Stomach (tissue), 9 donors: ENCODE results near the gene ADAMTSL4. TPM values are rescaled to one million over a fixed set of nuclear protein-coding genes. Genes with fewer than 3 reads are reported as not detected.
A peak's percentile ranks its signal among the peaks of the same experiment; 100 is the strongest.

Experiments
- DNase-seq, 2 donors: peaks; one replicate each; pipeline versions ENCODE4 v3.0.0 to v3.0.0-alpha.2; 2013 to 2019
- H3K27ac ChIP-seq, 5 donors: fragments of 200-600 bp in 4 of 5; sonication (generic) in 4 of 5; one replicate each; pipeline ENCODE4 v1.5.1; 2013 to 2019; ENCODE audit warnings: mild to moderate bottlenecking in 1 of 5, moderate library complexity in 1 of 5
- H3K27me3 ChIP-seq, 3 donors: fragments of 200-600 bp; sonication (generic); one replicate each; pipeline ENCODE4 v1.5.1; 2017 to 2019; ENCODE audit warnings: mixed run types in 1 of 3
- H3K36me3 ChIP-seq, 4 donors: fragments of 200-600 bp; sonication (generic); 1 replicate in 3 of 4; 2 replicates in 1 of 4; pipeline ENCODE4 v1.5.1; 2016 to 2019
- H3K4me1 ChIP-seq, 4 donors: fragments of 200-600 bp; sonication (generic); one replicate each; pipeline ENCODE4 v1.5.1; 2016 to 2019
- H3K4me3 ChIP-seq, 4 donors: fragments of 200-600 bp; sonication (generic) in 3 of 4; one replicate each; pipeline ENCODE4 v1.5.1; 2016 to 2019; ENCODE audit warnings: mild to moderate bottlenecking in 1 of 4
- H3K9me3 ChIP-seq, 4 donors: fragments of 200-600 bp; sonication (generic); one replicate each; pipeline ENCODE4 v1.5.1; 2016 to 2019
- EP300 ChIP-seq: sonication (generic); formaldehyde crosslinking; IDR thresholded peaks from one replicate; pipeline ENCODE4 v1.6.1; 2017; ENCODE audit warnings: antibody characterized with exemption
- POLR2A ChIP-seq, 4 donors: fragments of 450-650 bp; IDR thresholded peaks; one replicate each; pipeline ENCODE4 v1.6.1; 2016; ENCODE audit warnings: antibody characterized with exemption in 4 of 4, control low read depth in 2 of 4, mild to moderate bottlenecking in 1 of 4, moderate library complexity in 1 of 4
- POLR2AphosphoS5 ChIP-seq, 3 donors: sonication (generic); formaldehyde crosslinking; IDR thresholded peaks; one replicate each; pipeline ENCODE4 v1.6.1; 2016; ENCODE audit warnings: antibody characterized with exemption in 3 of 3
- WGBS, 5 donors: extraction: QIAGEN DNeasy Blood & Tissue Kit in 3 of 5; methylation state at CpG; one replicate each; pipeline versions ENCODE4 v1.1.5 to v1.1.7; 2013 to 2018; 5-methylcytosine and 5-hydroxymethylcytosine counted together
- intact Hi-C: fragments of 100-400 bp; cut with DNase I; formaldehyde crosslinking; loops from one replicate; pipeline ENCODE4 v1.15.1; 2023; ENCODE audit warnings: low total_unique reads
- polyA plus RNA-seq, 3 donors: library from polyadenylated mRNA; stranded (reverse); fragments of 200-250 nt; gene quantifications; one replicate each; pipeline ENCODE4 v1.2.3, GENCODE V29; 2013
- total RNA-seq, 5 donors: library from RNA; depleted of rRNA; stranded (reverse); fragments of >200 nt; gene quantifications; one replicate each; pipeline versions ENCODE4 v1.1.0 to v1.2.3, GENCODE V29; 2014 to 2016
- TF ChIP-seq, protein P1 (sequence below), 7 experiments: fragments of 450-650 bp in 4 of 7; fragments of 200-600 bp in 3 of 7; sonication (generic) in 3 of 7; IDR thresholded peaks; one replicate each; pipeline ENCODE4 v1.5.1; 2016 to 2019; ENCODE audit warnings: antibody characterized with exemption in 7 of 7, control low read depth in 2 of 7, mild to moderate bottlenecking in 1 of 7
- donor health status: healthy with polysubstance abuse.
- donor health status: Bipolar disorder and iron deficiency.
- donor health status: healthy.

The ADAMTSL4 gene
- total and polyA plus RNA-seq, 8 donors: 4.9 to 54.2 (median 10.2) TPM

DNA sequence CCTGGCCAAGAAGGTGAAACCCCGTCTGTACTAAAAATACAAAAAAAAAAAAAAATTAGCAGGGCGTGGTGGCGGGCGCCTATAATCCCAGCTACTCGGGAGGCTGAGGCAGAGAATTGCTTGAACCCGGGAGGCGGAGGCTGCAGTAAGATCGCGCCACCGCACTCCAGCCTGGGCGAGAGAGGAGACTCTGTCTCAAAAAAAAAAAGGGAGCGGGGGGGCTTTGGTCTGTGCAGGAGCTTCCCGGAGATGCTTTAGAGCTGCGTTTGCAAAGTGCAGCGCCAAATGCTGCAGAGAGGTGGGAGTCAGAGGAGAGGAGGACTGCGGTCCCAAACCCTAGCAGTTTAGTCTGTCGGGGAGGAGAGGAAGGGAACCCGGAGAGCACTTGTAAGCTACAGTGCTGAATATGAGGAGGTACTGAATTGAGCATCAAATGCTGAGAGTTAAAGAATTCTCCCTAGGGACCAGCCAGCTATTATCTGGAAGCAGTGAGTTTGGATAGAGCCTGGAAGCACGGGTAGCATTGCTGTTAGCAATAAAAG lies 33.1 kb upstream of the ADAMTSL4 start:
- Histone ChIP-seq H3K9me3 (no peaks in the 10 kb centered on the region), H3K4me3 (peak overlapping the region; percentile 55 to 65 (median 58)), H3K36me3 (peaks cover 0 to 12% (median 10%) of the 10 kb centered on the region in 4 donors), H3K4me1 (peaks cover 12 to 43% (median 21%) of the 10 kb centered on the region in 4 donors), H3K27me3 (no peaks in the 10 kb centered on the region), H3K27ac (peak overlapping the region; percentile 31 to 91 (median 84))
- intact Hi-C loops: no loop called here
- WGBS, 5 donors: 1 to 4% (median 2%) methylated on average over 19 of the region's 19 CpGs
- DNase-seq: peak in 1 of 2 donors; percentile 44
- TF ChIP-seq, protein P1, sequence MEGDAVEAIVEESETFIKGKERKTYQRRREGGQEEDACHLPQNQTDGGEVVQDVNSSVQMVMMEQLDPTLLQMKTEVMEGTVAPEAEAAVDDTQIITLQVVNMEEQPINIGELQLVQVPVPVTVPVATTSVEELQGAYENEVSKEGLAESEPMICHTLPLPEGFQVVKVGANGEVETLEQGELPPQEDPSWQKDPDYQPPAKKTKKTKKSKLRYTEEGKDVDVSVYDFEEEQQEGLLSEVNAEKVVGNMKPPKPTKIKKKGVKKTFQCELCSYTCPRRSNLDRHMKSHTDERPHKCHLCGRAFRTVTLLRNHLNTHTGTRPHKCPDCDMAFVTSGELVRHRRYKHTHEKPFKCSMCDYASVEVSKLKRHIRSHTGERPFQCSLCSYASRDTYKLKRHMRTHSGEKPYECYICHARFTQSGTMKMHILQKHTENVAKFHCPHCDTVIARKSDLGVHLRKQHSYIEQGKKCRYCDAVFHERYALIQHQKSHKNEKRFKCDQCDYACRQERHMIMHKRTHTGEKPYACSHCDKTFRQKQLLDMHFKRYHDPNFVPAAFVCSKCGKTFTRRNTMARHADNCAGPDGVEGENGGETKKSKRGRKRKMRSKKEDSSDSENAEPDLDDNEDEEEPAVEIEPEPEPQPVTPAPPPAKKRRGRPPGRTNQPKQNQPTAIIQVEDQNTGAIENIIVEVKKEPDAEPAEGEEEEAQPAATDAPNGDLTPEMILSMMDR (IDR thresholded peaks at IDR 0.05): no peak
- TF ChIP-seq POLR2A (IDR thresholded peaks at IDR 0.05) (no peak), EP300 (no peak), POLR2AphosphoS5 (IDR thresholded peaks at IDR 0.05) (no peak)

DNA sequence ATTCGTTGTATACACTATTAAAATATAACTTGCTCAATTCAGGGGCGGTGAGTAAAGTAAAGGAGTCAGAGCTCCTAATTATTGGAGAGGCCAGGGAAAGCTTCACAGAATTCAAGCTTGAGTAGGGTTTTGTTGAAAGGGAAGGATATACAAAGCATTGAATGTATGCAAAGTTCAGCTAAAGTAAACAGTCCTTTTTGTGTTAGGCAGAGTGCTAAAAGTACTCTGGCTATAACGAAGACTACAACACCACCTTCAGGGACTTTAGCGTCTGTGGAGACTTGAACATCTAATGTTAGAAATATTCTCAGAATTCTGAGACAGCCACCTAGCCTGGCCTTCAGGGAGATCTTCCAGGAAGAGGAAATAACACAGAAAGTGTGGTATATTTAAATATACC lies 32.6 kb upstream of the ADAMTSL4 start:
- no peaks in the 10 kb centered on the region for H3K9me3 ChIP-seq
- intact Hi-C loops: no loop called here
- H3K36me3 ChIP-seq: peaks cover 0 to 7% (median 5%) of the 10 kb centered on the region in 4 donors
- peak in 1 of 2 donors; percentile 68 for DNase-seq
- H3K27ac ChIP-seq: peak overlapping the region in 4 of 5 donors; percentile 80 to 91 (median 84)
- H3K4me3 ChIP-seq: peak overlapping the region; percentile 55 to 65 (median 58)
- no peaks in the 10 kb centered on the region for H3K27me3 ChIP-seq
- WGBS, 5 donors: 15 to 25% (median 23%) methylated on average over 4 of the region's 4 CpGs
- peaks cover 12 to 43% (median 21%) of the 10 kb centered on the region in 4 donors for H3K4me1 ChIP-seq
- TF ChIP-seq POLR2A (IDR thresholded peaks at IDR 0.05): no peak
- TF ChIP-seq POLR2AphosphoS5 (IDR thresholded peaks at IDR 0.05): no peak
- TF ChIP-seq EP300: no peak
- TF ChIP-seq, protein P1 (IDR thresholded peaks at IDR 0.05): no peak

DNA sequence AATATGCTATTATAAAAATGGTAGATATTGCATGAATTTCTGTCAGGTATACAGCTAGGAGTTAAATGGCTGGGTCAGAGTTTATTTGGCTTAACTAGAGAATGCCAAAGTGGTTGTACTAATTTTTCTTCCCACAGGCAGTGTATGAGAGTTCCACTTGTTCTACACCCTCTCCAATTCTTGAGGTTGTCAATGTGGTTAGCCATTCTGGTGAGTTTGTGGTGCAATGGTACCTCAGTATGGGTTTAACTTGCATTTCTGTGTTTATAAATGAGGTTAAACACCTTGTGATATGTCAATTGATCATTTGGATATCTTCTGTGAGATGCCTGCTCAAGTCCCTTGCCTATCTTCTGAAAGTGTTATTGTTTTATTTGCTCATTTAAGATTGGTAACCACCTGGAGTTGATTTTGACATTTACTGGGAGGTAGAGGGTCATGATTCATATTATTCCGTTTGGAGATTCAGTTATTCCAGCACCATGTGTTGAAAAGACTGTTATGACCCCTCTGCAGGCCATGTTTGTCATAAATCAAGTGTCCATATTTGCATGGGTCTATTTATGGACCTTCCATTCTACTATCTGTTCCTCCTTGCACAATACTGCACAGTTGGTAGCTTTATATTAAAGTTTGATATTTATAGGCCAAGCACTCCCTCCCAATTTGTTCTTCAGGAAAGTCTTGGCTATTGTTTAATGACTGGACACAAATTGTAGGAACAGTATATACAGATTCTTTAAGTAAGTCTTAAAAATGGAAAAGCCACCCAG lies 27.8 kb upstream of the ADAMTSL4 start:
- no peak overlapping the region for H3K4me3 ChIP-seq
- H3K9me3 ChIP-seq: no peaks in the 10 kb centered on the region
- H3K36me3 ChIP-seq: no peaks in the 10 kb centered on the region
- TF ChIP-seq, protein P1 (IDR thresholded peaks at IDR 0.05): no peak
- TF ChIP-seq EP300: no peak
- TF ChIP-seq POLR2A (IDR thresholded peaks at IDR 0.05): no peak
- no peak for TF ChIP-seq POLR2AphosphoS5 (IDR thresholded peaks at IDR 0.05)
- H3K4me1 ChIP-seq: peaks cover 2 to 12% (median 5%) of the 10 kb centered on the region in 4 donors
- no peak overlapping the region for H3K27ac ChIP-seq
- intact Hi-C loops: no loop called here
- no peaks in the 10 kb centered on the region for H3K27me3 ChIP-seq
- no peak for DNase-seq
- WGBS, 5 donors: 50 to 75% (median 57%) methylated on average over 1 of the region's 1 CpG

DNA sequence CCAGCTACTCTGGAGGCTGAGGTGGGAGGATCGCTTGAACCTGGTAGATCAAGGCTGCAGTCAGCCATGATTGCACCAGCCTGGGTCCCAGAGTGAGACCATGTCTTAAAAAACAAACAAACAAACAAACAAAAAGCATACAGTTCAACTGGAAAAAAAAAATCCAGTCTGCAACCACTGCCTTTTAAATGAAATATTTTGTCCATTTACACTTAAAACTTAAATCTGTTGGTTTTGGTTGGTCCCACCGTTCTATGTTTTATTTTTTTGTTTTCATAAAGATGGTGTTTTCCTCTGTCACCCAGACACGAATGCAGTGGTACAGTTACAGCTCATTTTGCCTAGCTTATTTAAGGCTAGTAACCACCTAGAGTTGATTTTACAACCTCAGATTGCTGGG lies 23.9 kb upstream of the ADAMTSL4 start:
- TF ChIP-seq EP300 (no peak), POLR2AphosphoS5 (IDR thresholded peaks at IDR 0.05) (no peak), POLR2A (IDR thresholded peaks at IDR 0.05) (no peak)
- TF ChIP-seq, protein P1 (IDR thresholded peaks at IDR 0.05): no peak
- H3K27ac ChIP-seq: no peak overlapping the region
- peaks cover 4 to 17% (median 12%) of the 10 kb centered on the region in 4 donors for H3K4me1 ChIP-seq
- WGBS, 5 donors: 87 to 92% (median 88%) methylated on average over 3 of the region's 3 CpGs
- DNase-seq: no peak
- no peaks in the 10 kb centered on the region for H3K27me3 ChIP-seq
- no peak overlapping the region for H3K4me3 ChIP-seq
- intact Hi-C loops: no loop called here
- no peaks in the 10 kb centered on the region for H3K9me3 ChIP-seq
- H3K36me3 ChIP-seq: no peaks in the 10 kb centered on the region
